NCI-H1105 treated with DMSO at 0.1 percent for 48 hours (cell line): ENCODE measurements around the gene HSPA12B.

Experiments
- DNase-seq: peaks from one replicate; lab custom pipeline; 2025; lab: John Stamatoyannopoulos, UW

The HSPA12B gene

DNA sequence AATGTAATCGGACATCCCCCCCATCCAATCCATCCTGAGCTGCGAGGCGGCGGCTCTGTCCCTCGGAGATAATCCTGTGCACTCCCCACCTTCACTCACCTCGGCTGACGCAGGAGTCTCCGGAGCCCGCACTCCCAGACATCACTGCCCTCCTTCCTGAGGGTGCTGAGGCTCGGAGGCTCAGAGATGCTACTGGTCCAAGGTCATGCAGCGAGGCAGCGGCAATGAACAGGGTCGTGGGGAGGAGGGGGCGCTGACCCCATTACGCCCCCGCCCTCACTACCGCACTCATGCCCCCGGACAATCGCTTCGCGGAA lies 34.6 kb downstream of the HSPA12B start:
- DNase-seq, result peak; percentile 4

GRCh38 chr20:3767427-3768341 lies 35.2 kb downstream of the HSPA12B start, which contains the start of gene ADISSP:
TSS of gene ADISSP (minus strand) at chr20:3767753. CDS start at chr20:3760100, 7,653 bp downstream.
- DNase-seq, result peak; percentile 98

DNA sequence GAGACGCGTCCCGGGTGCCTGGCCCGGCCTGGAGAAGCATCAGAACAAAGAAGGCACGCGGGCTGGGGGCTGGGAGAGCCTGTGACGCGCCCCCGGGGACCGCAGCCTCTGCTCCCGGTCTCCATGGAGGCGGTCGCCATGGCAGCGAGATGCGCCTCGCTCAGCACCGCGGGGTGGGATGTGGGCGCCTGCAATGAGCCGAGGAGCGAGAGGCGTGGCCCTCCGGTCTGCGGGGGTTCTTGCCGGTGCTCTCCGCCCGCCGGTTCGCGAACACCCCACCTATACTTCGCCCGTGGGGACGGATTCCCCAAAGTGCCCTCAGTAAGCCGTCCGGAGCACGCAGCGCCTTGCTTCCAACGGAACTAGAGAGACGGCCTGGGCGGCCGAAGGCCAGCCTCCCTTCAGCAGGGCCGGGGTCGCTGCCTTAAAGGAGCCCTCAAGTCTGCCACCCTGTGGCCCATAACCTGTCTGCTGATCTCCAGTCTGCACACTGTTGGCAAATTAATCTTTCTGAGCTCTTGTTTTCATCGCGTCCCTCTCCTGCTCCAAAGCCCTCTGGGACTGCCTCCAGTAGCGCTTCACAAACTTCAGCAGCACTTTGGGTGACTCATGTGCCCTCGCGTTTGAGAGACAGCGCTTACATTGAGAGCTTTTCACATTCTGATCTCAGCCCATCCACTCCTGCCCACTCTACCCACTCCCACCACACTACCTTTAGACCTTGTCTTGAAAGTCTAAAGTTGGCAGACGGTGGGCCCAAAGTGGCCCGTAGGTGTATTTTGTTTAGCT lies 36.1 kb downstream of the HSPA12B start:
- DNase-seq, result peak; percentile 83

GRCh38 chr20:3771552-3772058 lies 39.1 kb downstream of the HSPA12B start:
- no peak for DNase-seq

DNA sequence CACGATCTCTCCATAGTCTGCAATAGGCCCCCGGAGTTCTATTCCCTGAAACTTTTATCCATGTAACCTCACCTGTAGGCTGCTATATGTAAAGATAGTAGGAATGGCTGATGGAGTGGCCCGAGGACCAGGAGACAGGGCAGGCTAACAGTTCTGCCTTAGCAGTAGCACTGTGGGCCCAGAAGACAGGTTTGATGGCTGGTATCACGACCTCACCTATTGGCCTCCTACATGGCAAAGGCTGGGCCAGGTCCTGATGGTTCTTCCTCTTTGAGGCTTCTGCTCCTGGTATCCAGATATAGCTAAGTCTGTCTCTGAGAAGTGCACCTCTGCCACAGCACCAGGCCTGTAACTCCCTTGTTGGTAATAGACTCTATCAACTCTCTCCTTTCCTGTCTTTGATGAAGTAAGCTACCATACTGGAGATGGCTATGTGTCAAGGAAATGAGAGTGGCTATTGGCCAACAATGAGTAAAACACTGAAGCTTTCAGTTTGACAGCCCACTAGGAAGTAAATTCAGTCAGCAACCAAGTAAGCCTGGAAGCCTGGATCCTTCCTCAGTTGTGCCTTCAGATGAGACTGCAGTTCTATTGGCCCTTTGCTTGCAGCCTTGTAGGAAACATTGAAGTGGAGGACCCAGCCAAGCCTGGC lies 43.1 kb downstream of the HSPA12B start:
- DNase-seq, result no peak

DNA sequence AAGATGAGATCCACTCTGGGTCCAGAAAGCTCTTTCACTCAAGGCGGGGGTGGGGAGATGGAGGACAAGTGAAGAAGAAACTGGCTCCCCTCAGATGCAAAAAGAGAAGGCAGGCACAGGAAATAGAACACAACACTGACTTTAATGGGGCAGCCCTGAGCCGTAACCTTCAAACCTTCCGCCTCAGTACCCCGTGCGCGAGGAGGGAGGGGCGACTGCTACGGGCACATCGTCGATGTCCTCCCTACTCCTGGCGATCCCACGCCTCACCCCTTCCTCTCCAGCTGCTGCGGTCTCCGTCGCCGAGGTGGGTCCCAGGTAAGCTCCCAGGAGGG lies 44.9 kb downstream of the HSPA12B start:
- DNase-seq, result no peak

- DNase-seq, result peak; percentile 40
Observed at GRCh38 chr20:3777716-3778629, 45.5 kb downstream of the HSPA12B start.

DNA sequence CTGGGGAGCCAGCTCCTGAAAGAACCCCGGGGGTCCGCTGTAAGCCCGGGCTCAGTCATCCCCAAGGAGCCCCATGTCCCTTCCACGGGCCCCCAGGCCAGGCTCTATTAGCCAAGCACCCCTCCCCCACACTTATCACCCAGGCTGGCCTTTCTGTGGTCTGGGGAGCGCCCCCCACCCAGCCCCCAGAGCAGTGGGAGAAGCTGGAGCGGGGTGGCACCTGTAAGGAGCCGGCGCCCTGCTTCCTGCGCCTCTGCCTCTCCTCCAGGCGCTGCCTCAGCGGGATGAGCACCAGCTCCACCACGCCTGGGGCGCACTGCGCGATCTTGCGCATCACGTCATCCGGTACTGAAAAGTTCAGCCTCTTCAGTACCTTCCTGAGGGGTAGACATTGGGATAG lies 46.5 kb downstream of the HSPA12B start:
- no peak for DNase-seq

DNA sequence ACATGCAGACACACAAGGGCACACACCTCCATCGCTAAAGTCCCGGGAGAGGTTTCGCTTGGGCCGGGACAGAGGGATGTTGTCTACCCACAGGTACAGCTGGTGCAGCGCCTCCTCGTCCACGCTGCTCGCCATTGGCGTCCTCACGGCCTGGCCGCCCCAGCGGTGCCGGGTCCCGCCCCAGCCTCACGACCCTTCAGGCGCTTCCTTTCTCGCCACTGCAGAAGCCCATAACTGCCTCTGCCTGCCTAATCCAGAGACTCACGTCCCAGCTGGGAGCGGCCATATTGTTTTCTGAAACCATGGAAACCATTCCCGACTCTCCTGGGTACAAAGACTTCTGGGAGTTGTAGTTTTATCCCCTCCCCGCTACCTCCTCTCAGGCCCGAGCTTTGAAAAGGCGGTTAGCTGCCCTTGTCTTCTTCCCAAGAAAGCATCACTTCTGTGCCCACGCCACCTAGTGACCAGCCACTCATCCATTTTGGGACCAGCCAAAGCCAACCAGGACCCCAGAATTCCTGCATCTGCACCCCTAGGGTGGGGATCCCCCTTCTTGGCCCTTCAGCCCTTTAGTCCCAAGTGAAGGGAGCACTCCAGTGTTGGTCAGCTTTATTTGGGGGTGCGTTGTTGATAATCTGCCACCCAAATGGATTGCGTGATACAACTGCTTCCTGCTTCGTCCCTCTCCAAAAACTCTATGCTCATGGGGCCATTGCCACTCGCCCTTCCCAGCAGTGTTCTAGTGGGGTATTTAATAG lies 48.8 kb downstream of the HSPA12B start, which contains the start of gene SPEF1:
Gene SPEF1 (minus strand): TSS at position 296 of the 758 bp plus-strand sequence. CDS start 161 bp downstream, at position 135.
- peak; percentile 94 for DNase-seq

DNA sequence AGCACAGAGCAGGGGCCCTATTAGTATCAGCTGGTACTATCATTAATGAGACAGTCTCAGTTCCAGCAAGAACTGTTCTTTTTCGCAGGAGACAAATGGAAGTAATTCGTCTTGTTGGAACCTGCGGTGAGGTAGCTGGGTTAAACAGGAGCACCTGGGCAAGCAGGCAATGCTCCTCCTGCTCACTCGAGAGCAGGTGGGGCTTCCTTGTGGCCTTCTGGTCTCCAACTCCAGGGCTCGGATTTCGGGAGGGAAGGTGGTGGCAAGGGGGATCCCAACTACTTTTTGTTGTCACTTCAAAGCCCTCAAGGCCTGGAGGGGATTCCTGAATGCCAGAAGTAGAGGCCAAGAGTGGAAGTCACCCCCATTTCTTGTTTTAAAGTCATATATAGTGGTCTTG lies 50.1 kb downstream of the HSPA12B start:
- no peak for DNase-seq

- DNase-seq, result no peak
Observed at GRCh38 chr20:3783068-3783489, 50.6 kb downstream of the HSPA12B start.

GRCh38 chr20:3783511-3784195 lies 51.2 kb downstream of the HSPA12B start:
- no peak for DNase-seq

DNA sequence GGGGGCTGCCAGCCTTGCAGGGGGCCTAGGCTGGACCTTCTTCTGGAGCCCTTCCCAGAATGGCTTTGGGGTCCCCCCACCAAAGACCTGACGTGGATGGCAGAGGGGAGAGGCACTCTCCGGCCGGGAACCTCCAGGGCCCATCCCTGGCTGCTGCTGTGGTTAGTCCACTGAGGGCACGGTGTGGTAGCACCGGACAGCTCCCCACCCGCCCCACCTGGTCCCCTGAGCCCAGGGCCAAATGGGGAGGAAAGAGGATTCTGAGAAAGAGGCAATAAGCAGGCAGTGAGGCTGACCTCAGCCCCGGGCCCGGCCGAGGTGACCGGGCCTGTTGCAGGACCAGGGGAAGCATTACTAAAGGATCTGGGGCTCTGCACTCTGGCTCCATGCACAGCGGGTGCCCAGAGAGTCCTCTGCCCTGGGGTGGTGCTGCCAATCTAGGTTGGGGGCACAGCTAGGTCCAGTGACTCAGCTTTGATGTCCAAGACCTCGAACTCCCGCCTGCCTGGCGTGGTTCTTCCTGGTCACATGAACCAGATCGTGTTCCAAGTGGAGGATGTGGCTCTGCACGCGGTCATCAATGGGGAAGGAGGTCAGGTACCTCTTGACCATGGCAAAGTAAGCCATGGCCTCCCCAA lies 51.9 kb downstream of the HSPA12B start:
- DNase-seq, result no peak

DNA sequence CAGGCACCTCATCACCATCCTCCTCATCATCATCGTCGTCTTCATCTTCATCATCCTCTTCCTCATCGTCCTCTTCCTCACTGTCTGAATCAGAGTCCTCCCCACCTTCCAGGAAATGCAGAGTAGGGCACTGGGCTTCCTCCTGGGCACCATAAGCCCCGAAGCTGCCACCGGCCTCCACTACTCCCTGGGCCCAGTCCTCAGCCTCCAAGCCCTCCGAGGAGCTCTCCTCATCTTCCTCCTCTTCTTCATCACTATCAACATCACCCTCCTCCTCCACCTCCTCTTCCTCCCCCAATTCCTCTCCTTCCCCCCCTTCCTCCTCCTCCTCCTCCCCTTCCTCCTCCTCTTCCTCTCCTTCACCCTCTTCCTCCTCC lies 52.4 kb downstream of the HSPA12B start:
- no peak for DNase-seq

DNA sequence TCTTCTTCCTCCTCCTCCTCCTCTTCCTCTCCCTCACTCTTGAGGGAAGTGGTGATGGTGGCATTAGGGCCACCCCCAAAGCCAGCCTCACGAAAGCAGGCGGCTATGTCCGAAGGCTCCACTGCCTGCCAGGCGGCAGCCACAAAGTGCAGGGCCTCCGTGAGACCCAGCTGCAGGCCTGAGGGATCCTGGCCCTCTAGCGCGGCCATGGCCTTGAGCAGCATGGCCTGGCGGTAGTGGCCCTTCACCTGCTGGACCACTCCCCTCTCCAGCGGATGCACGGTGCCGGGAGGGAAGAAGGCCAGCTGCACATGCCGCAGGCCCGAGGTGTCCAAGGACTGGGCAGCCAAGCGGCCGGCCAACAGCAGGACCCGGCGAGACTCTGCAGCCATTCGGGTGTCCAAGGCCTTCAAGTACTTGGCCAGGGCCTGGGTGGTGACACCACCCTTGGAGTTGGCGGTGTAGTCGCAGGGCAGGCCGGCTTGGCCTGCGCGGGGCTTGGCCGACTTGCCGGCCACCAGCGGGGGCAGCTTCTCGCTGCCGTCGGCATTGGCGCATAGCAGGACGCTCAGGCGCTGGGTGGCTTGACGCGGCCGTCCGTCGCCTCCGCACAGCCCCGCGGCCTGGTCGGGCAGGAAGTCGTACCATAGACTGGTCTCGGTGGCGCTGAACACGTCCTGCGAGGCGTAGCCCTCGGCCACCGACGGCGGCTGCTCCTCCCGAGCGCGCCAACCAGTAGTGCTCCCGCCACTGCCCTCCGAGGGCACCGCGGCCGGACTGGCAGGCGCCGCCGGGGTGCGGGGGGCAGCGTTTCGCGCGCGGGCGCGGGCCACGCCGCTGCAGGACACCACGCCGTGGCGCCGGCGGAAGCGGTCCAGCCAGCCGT lies 53.0 kb downstream of the HSPA12B start:
- no peak for DNase-seq

DNA sequence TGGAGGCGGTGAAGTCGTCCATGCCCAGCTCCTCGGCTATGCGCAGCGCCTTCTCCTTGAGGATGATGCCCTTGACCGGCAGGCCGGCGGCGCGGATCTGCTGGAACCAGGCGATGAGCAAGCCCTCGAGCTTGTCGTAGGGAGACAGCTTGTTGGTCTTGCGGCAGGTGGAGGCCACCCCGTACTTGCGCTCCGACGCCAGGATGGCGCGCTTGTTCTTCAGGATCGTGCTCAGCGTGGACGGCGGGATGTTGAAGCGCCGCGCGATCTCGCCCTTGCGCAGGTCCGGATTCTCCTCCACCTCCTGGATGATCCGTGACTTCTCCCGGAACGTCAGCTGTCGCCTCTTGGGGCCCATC lies 53.6 kb downstream of the HSPA12B start:
- DNase-seq, result peak; percentile 41

DNA sequence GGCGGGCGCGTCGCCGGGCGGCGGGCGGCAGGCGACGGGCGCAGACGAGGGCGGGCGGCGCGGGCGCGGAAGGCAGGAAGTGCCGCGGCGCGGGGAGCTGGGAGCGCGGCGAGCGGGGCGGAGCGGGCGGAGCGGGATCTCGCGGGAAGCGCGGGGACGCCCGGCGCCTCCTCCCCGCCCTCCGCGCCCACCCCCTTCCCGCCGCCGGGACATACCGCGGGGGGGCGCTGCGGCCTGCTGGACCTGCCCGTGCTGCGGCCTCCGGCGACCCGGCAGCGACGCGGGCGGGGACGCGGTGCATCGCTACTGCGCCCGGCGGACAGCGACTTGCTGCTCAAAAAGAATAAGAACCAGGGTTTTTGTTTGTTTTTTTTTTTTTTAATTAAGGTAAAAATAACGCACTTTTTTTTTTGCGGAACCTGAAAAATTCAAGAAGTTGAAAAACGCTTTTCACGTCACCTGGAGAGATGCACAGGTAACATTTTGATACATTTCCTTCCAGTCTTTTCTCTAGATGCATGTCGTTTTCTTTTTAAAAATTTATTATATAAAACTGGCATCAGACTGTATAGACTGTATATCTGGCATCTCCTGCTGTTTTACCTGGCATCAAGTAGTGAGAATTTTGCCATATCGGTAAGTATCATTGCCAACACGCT lies 54.3 kb downstream of the HSPA12B start, which contains the start of gene CENPB:
Gene CENPB (minus strand): TSS at position 76 of the 659 bp plus-strand sequence. CDS start 257 bp downstream, outside the sequence.
- DNase-seq, result peak; percentile 81
